WTC11 (cell line): ENCODE data around the gene SIN3B. TPM values are rescaled to one million over a fixed set of nuclear protein-coding genes. Genes with fewer than 3 reads are reported as not detected.

ENCODE experiments used
- ATAC-seq: fragments of 200-7000 bp; cut with Tn5 transposase; 2 replicates; pipeline ENCODE4 v1.10.0; 2021; ENCODE audit warnings: mild to moderate bottlenecking, moderate library complexity
- CTCF ChIA-PET: fragments of 300-600 bp; sonication (Branson Sonifier 250); formaldehyde crosslinking; loops from one replicate; lab custom pipeline; 2021; ENCODE audit warnings: antibody characterized with exemption; lab: Charles Lee
- POLR2A ChIA-PET: fragments of 350-600 bp; sonication (Branson Sonifier 250); formaldehyde crosslinking; loops from one replicate; lab custom pipeline; 2021; ENCODE audit warnings: antibody characterized with exemption; lab: Charles Lee
- DNase-seq: peaks from one replicate; pipeline ENCODE4 v3.0.0; 2021; ENCODE audit warnings: low spot score
- H3K27ac Mint-ChIP-seq: 2 replicates; pipeline ENCODE4 v1.8.0; 2021; ENCODE audit warnings: mixed read lengths
- H3K27me3 Mint-ChIP-seq: 2 replicates; pipeline ENCODE4 v1.8.0; 2021; ENCODE audit warnings: low read depth, mild to moderate bottlenecking, moderate library complexity, mixed read lengths
- H3K36me3 Mint-ChIP-seq: 2 replicates; pipeline ENCODE4 v1.8.0; 2021; ENCODE audit warnings: mixed read lengths
- H3K4me1 Mint-ChIP-seq: 2 replicates; pipeline ENCODE4 v1.8.0; 2022; ENCODE audit warnings: mixed read lengths
- H3K4me3 Mint-ChIP-seq: 2 replicates; pipeline ENCODE4 v1.8.0; 2021; ENCODE audit warnings: mild to moderate bottlenecking, moderate library complexity, mixed read lengths
- H3K9me3 Mint-ChIP-seq: 2 replicates; pipeline ENCODE4 v1.8.0; 2021; ENCODE audit warnings: mixed read lengths
- CBFB ChIP-seq: sonication (generic); formaldehyde crosslinking; IDR thresholded peaks from 2 replicates; pipeline ENCODE4 v1.8.1; 2022; ENCODE audit warnings: mild to moderate bottlenecking, low read depth, missing genetic modification reagents
- CREB1 ChIP-seq: sonication (generic); formaldehyde crosslinking; IDR thresholded peaks from 2 replicates; pipeline ENCODE4 v1.8.0; 2023; ENCODE audit warnings: mild to moderate bottlenecking, missing genetic modification reagents
- ELF4 ChIP-seq: sonication (generic); formaldehyde crosslinking; IDR thresholded peaks from 2 replicates; pipeline ENCODE4 v1.8.1; 2022; ENCODE audit warnings: low read depth, mild to moderate bottlenecking, moderate library complexity, missing genetic modification reagents
- FOXK1 ChIP-seq: sonication (generic); formaldehyde crosslinking; IDR thresholded peaks from 2 replicates; pipeline ENCODE4 v1.8.0; 2022; ENCODE audit warnings: mild to moderate bottlenecking, moderate library complexity, missing genetic modification reagents
- GTF2I ChIP-seq: fragments of 250-450 bp; sonication (Bioruptor Pico); conservative IDR thresholded peaks from 2 replicates; pipeline ENCODE4 v1.4.0; 2021; ENCODE audit warnings: mild to moderate bottlenecking
- HMGXB4 ChIP-seq: sonication (generic); formaldehyde crosslinking; IDR thresholded peaks from 2 replicates; pipeline ENCODE4 v1.8.1; 2023; ENCODE audit warnings: mild to moderate bottlenecking, moderate library complexity, missing genetic modification reagents
- JAZF1 ChIP-seq: fragments of 250-450 bp; sonication (Bioruptor Pico); IDR thresholded peaks from 2 replicates; pipeline ENCODE4 v1.9.0; 2021; ENCODE audit warnings: moderate library complexity, mild to moderate bottlenecking, inconsistent platforms
- KAT7 ChIP-seq: sonication (generic); formaldehyde crosslinking; IDR thresholded peaks from 2 replicates; pipeline ENCODE4 v1.8.1; 2023; ENCODE audit warnings: missing genetic modification reagents, mild to moderate bottlenecking, borderline replicate concordance
- MYBL2 ChIP-seq: sonication (generic); formaldehyde crosslinking; IDR thresholded peaks from 2 replicates; pipeline ENCODE4 v1.8.1; 2023; ENCODE audit warnings: mild to moderate bottlenecking, moderate library complexity, missing genetic modification reagents
- NFATC4 ChIP-seq: fragments of 250-450 bp; sonication (Bioruptor Pico); IDR thresholded peaks from 2 replicates; pipeline ENCODE4 v1.9.0; 2021; ENCODE audit warnings: mild to moderate bottlenecking
- OVOL2 ChIP-seq: fragments of 250-450 bp; sonication (Bioruptor Pico); IDR thresholded peaks from 2 replicates; pipeline ENCODE4 v1.9.0; 2021; ENCODE audit warnings: mild to moderate bottlenecking, borderline replicate concordance
- PREB ChIP-seq: sonication (generic); formaldehyde crosslinking; IDR thresholded peaks from 2 replicates; pipeline ENCODE4 v1.8.1; 2022; ENCODE audit warnings: mild to moderate bottlenecking, missing genetic modification reagents, moderate library complexity, borderline replicate concordance
- SMAD3 ChIP-seq: sonication (generic); formaldehyde crosslinking; IDR thresholded peaks from 2 replicates; pipeline ENCODE4 v1.8.0; 2022; ENCODE audit warnings: missing genetic modification reagents, mild to moderate bottlenecking, borderline replicate concordance
- SOX15 ChIP-seq: fragments of 250-450 bp; sonication (Bioruptor Pico); IDR thresholded peaks from 2 replicates; pipeline ENCODE4 v1.9.0; 2021; ENCODE audit warnings: mild to moderate bottlenecking
- TP53 ChIP-seq: sonication (generic); formaldehyde crosslinking; IDR thresholded peaks from 2 replicates; pipeline ENCODE4 v1.8.1; 2023; ENCODE audit warnings: mild to moderate bottlenecking, missing genetic modification reagents
- ZBTB21 ChIP-seq: sonication (generic); formaldehyde crosslinking; IDR thresholded peaks from 2 replicates; pipeline ENCODE4 v1.8.1; 2023; ENCODE audit warnings: mild to moderate bottlenecking, missing genetic modification reagents, borderline replicate concordance
- ZNF396 ChIP-seq: fragments of 250-450 bp; sonication (Bioruptor Pico); IDR thresholded peaks from 2 replicates; pipeline ENCODE4 v1.8.0; 2021; ENCODE audit warnings: mild to moderate bottlenecking, moderate library complexity, borderline replicate concordance
- ZNF416 ChIP-seq: fragments of 250-450 bp; sonication (Bioruptor Pico); IDR thresholded peaks from 2 replicates; pipeline ENCODE4 v1.9.0; 2021; ENCODE audit warnings: mild to moderate bottlenecking, inconsistent platforms
- ZNF425 ChIP-seq: fragments of 250-450 bp; sonication (Bioruptor Pico); conservative IDR thresholded peaks from 2 replicates; pipeline ENCODE4 v1.9.0; 2021; ENCODE audit warnings: mild to moderate bottlenecking
- total RNA-seq: library from RNA; stranded (reverse); gene quantifications from 3 replicates; pipeline ENCODE4 v1.2.3, GENCODE V29; 2021
- TF ChIP-seq, protein P1 (sequence below): sonication (generic); formaldehyde crosslinking; IDR thresholded peaks from 2 replicates; pipeline ENCODE4 v1.8.1; 2022; ENCODE audit warnings: missing genetic modification reagents, borderline replicate concordance
- TF ChIP-seq, protein P2 (sequence below): fragments of 250-450 bp; sonication (Bioruptor Pico); IDR thresholded peaks from 2 replicates; pipeline ENCODE4 v1.9.0; 2021; ENCODE audit warnings: mild to moderate bottlenecking
- TF ChIP-seq, protein P3 (sequence below): sonication (generic); formaldehyde crosslinking; IDR thresholded peaks from 2 replicates; pipeline ENCODE4 v1.8.1; 2023; ENCODE audit warnings: mild to moderate bottlenecking, missing genetic modification reagents, moderate library complexity
- TF ChIP-seq, protein P4 (sequence below): sonication (generic); formaldehyde crosslinking; IDR thresholded peaks from 2 replicates; pipeline ENCODE4 v1.8.0; 2022; ENCODE audit warnings: mild to moderate bottlenecking, missing genetic modification reagents

Gene SIN3B
- total RNA-seq, 1 experiment from 2014 or later, result 87.7 TPM

DNA sequence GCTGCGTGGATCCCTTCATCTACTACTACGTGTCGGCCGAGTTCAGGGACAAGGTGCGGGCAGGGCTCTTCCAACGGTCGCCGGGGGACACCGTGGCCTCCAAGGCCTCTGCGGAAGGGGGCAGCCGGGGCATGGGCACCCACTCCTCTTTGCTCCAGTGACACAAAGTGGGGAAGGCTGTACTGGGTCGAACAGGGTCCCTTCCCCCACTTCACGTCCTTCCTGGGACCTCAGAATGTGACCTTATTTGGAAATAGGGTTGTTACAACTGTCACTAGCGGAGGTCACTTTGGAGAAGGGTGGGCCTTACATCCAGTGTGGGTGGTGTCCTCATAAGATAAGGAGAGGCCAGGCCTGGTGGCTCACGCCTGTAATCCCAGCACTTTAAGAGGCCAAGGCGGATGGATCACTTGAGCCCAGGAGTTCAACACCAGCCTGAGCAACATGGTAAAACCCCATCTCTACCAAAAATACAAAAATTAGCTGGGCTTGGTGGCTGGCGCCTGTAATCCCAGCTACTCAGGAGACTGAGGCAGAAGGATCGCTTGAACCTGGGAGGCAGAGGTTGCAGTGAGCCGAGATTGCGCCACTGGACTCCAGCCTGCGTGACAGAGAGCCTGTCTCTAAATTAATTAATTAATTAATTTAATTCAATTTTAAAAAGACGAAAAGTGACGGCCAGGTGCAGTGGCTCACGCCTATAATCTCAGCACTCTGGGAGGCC lies 61.4 kb downstream of the SIN3B start (continued):
- TF ChIP-seq TP53 (no peak), OVOL2 (CRISPR knock-in tag) (no peak)

DNA sequence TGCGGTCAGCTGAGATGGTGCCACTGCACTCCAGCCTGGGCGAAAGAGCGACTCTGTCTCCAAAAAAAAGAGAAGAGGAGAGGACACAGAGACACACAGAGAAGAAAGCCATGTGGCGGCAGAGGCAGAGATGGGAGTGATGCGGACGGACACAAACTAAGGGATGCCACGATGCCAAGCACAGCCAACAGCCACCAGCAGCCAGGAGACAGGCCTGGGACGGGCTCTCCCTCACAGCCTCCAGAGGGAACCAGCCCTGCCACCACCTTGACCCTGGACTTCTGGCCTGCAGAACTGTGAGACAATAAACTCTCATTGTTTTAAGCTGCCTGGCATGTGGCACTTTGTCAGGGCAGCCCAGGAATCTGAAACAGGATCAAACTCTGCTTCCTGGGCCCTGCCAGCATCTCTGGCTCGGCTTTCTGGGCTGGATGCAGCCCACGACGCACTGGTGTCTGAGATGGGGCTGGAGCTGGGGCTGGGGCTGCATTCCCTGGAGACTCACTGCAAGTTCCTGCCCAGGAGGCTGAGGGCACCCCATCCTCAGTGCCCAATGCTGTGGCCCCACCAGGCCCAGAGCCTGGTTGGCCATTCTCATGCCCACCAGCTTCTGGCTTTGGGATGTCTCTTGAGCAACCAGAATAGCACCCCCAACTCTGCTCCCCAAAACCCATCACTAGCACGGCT lies 62.6 kb downstream of the SIN3B start:
- CTCF ChIA-PET, result no interaction called here
- no peaks in the 10 kb centered on the region for H3K36me3 Mint-ChIP-seq

GRCh38 chr19:16892436-16892835 lies 63.2 kb downstream of the SIN3B start:
- CTCF ChIA-PET, result no interaction called here
- no peaks in the 10 kb centered on the region for H3K9me3 Mint-ChIP-seq
- POLR2A ChIA-PET, result no interaction called here
- no peak overlapping the region for H3K4me3 Mint-ChIP-seq
- no peak for DNase-seq
- peaks cover 4% of the 10 kb centered on the region; the same call in 1 of the 2 replicates for H3K4me1 Mint-ChIP-seq
- ATAC-seq, result no peak
- no peak overlapping the region for H3K27ac Mint-ChIP-seq
- peaks cover 9% of the 10 kb centered on the region for H3K27me3 Mint-ChIP-seq
- H3K36me3 Mint-ChIP-seq, result no peaks in the 10 kb centered on the region
- TF ChIP-seq ZNF396 (CRISPR knock-in tag), result no peak
- no peak for TF ChIP-seq ZNF425 (CRISPR knock-in tag)
- TF ChIP-seq NFATC4 (CRISPR knock-in tag), result no peak
- TF ChIP-seq, protein P1, sequence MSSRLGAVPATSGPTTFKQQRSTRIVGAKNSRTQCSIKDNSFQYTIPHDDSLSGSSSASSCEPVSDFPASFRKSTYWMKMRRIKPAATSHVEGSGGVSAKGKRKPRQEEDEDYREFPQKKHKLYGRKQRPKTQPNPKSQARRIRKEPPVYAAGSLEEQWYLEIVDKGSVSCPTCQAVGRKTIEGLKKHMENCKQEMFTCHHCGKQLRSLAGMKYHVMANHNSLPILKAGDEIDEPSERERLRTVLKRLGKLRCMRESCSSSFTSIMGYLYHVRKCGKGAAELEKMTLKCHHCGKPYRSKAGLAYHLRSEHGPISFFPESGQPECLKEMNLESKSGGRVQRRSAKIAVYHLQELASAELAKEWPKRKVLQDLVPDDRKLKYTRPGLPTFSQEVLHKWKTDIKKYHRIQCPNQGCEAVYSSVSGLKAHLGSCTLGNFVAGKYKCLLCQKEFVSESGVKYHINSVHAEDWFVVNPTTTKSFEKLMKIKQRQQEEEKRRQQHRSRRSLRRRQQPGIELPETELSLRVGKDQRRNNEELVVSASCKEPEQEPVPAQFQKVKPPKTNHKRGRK, result no peak
- TF ChIP-seq CBFB, result no peak
- TF ChIP-seq, protein P2, sequence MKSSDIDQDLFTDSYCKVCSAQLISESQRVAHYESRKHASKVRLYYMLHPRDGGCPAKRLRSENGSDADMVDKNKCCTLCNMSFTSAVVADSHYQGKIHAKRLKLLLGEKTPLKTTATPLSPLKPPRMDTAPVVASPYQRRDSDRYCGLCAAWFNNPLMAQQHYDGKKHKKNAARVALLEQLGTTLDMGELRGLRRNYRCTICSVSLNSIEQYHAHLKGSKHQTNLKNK (CRISPR knock-in tag), result no peak
- TF ChIP-seq, protein P3, sequence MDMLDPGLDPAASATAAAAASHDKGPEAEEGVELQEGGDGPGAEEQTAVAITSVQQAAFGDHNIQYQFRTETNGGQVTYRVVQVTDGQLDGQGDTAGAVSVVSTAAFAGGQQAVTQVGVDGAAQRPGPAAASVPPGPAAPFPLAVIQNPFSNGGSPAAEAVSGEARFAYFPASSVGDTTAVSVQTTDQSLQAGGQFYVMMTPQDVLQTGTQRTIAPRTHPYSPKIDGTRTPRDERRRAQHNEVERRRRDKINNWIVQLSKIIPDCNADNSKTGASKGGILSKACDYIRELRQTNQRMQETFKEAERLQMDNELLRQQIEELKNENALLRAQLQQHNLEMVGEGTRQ (CRISPR knock-in tag), result no peak
- no peak for TF ChIP-seq KAT7

More for the DNA sequence above, 62.6 kb downstream of the SIN3B start:
- Mint-ChIP-seq H3K4me3 (no peak overlapping the region), H3K27me3 (peaks cover 9% of the 10 kb centered on the region), H3K27ac (no peak overlapping the region), H3K9me3 (no peaks in the 10 kb centered on the region), H3K4me1 (peaks cover 4% of the 10 kb centered on the region; the same call in 1 of the 2 replicates)
- POLR2A ChIA-PET, result no interaction called here
- TF ChIP-seq GTF2I (CRISPR knock-in tag), result no peak
- TF ChIP-seq HMGXB4 (CRISPR knock-in tag), result no peak
- TF ChIP-seq, protein P4, sequence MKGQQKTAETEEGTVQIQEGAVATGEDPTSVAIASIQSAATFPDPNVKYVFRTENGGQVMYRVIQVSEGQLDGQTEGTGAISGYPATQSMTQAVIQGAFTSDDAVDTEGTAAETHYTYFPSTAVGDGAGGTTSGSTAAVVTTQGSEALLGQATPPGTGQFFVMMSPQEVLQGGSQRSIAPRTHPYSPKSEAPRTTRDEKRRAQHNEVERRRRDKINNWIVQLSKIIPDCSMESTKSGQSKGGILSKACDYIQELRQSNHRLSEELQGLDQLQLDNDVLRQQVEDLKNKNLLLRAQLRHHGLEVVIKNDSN (CRISPR knock-in tag), result no peak
- TF ChIP-seq FOXK1, result no peak
- no peak for TF ChIP-seq CREB1 (CRISPR knock-in tag)
- TF ChIP-seq MYBL2 (CRISPR knock-in tag), result no peak
- TF ChIP-seq CBFB, result no peak
- no peak for TF ChIP-seq ELF4
- no peak for TF ChIP-seq PREB (CRISPR knock-in tag)
- TF ChIP-seq SMAD3 (CRISPR knock-in tag), result no peak
- TF ChIP-seq ZBTB21 (CRISPR knock-in tag), result no peak
- TF ChIP-seq JAZF1 (CRISPR knock-in tag), result no peak
- no peak for TF ChIP-seq SOX15 (CRISPR knock-in tag)
- TF ChIP-seq ZNF416, result no peak
- ATAC-seq, result no peak
- DNase-seq, result no peak
